Endothelial cell of umbilical vein (primary cell): Measurements from ENCODE around the gene OR56B1. TPM values are rescaled to one million over a fixed set of nuclear protein-coding genes. Genes with fewer than 3 reads are reported as not detected.

Experiments used
- BruUV-seq: library from RNA; stranded (reverse); fragments of 400-500 nt; replicated peaks from 2 replicates; lab custom pipeline; 2021; lab: Mats Ljungman, UMichigan
- CTCF ChIA-PET: fragments of 300-600, 350-600 bp; sonication (Branson Sonifier 250); formaldehyde crosslinking; loops from one replicate; lab custom pipeline; 2021; ENCODE audit warnings: antibody characterized with exemption, inconsistent platforms; lab: Charles Lee
- POLR2A ChIA-PET: fragments of 300-600, 350-600 bp; sonication (Branson Sonifier 250); formaldehyde crosslinking; loops from one replicate; lab custom pipeline; 2021; ENCODE audit warnings: antibody characterized with exemption, inconsistent platforms; lab: Charles Lee
- DNase-seq: peaks from one replicate; pipeline ENCODE4 v3.0.0-alpha.2; 2011; ENCODE audit warnings: low read depth, low spot score
- FAIRE-seq: peaks from 2 replicates; lab custom pipeline; 2011; peaks lifted over from hg19 to GRCh38; lab: Jason Lieb, UNC
- H2AFZ ChIP-seq: 2 replicates; pipeline ENCODE4 v1.6.0; 2012; ENCODE audit warnings: low read depth, low read length, control low read depth, inconsistent platforms
- H3K27ac ChIP-seq: 2 replicates; pipeline ENCODE4 v1.5.1; 2011; ENCODE audit warnings: low read depth, mild to moderate bottlenecking, control low read depth, low read length, moderate library complexity; ENCODE audit not compliant: insufficient read depth
- H3K27me3 ChIP-seq, 2 experiments: 2 replicates each; pipeline versions ENCODE4 v1.6.0 to v1.6.1; 2011; ENCODE audit warnings: low read length in 2 of 2, mixed read lengths in 1 of 2; ENCODE audit not compliant: control insufficient read depth in 2 of 2, insufficient read depth in 2 of 2
- H3K36me3 ChIP-seq, 2 experiments: 2 replicates in 1 of 2; 3 replicates in 1 of 2; pipeline ENCODE4 v1.5.1; 2011; ENCODE audit warnings: low read length in 2 of 2, mild to moderate bottlenecking in 1 of 2, moderate library complexity in 1 of 2; ENCODE audit not compliant: control insufficient read depth in 2 of 2, insufficient read depth in 2 of 2; ENCODE audit errors: extremely low read depth in 1 of 2
- H3K4me1 ChIP-seq: 3 replicates; pipeline ENCODE4 v1.5.1; 2011; ENCODE audit warnings: mild to moderate bottlenecking, low read length; ENCODE audit not compliant: control insufficient read depth, insufficient read depth; ENCODE audit errors: extremely low read depth
- H3K4me2 ChIP-seq: 2 replicates; pipeline ENCODE4 v1.6.1; 2011; ENCODE audit warnings: low read length, control low read depth, mixed read lengths; ENCODE audit not compliant: insufficient read depth
- H3K4me3 ChIP-seq, 3 experiments: fragments of 200-600 bp in 1 of 3; sonication (generic), shearing (Covaris generic) in 1 of 3; replicated peaks in 1 of 3; 2 replicates each; pipeline ENCODE4 v1.5.1; 2011 to 2016; ENCODE audit warnings: control low read depth in 3 of 3, low read length in 3 of 3, mild to moderate bottlenecking in 2 of 3, inconsistent platforms in 1 of 3, low read depth in 1 of 3, moderate library complexity in 1 of 3; ENCODE audit not compliant: insufficient read depth in 1 of 3
- H3K79me2 ChIP-seq: 2 replicates; pipeline ENCODE4 v1.6.0; 2012; ENCODE audit warnings: low read length, inconsistent platforms; ENCODE audit not compliant: control insufficient read depth, insufficient read depth
- H3K9ac ChIP-seq: replicated peaks from 2 replicates; pipeline ENCODE3; 2011; ENCODE audit warnings: low read length, control low read depth; ENCODE audit not compliant: insufficient read depth; ENCODE audit errors: extremely low read depth
- H3K9me1 ChIP-seq: replicated peaks from 3 replicates; pipeline ENCODE4 v1.6.0; 2011; ENCODE audit warnings: mild to moderate bottlenecking, low read length; ENCODE audit not compliant: control insufficient read depth, insufficient read depth; ENCODE audit errors: extremely low read depth
- H3K9me3 ChIP-seq: replicated peaks from 2 replicates; pipeline ENCODE4 v1.5.1; 2012; ENCODE audit warnings: low read length, inconsistent platforms; ENCODE audit not compliant: control insufficient read depth, insufficient read depth
- H4K20me1 ChIP-seq: replicated peaks from 2 replicates; pipeline ENCODE3; 2011; ENCODE audit warnings: mild to moderate bottlenecking, low read length; ENCODE audit not compliant: control insufficient read depth, insufficient read depth; ENCODE audit errors: extremely low read depth
- CTCF ChIP-seq, 2 donors: IDR thresholded peaks; 1 replicate in 1 of 2; 2 replicates in 1 of 2; pipeline ENCODE4 v1.5.1; 2011; ENCODE audit warnings: low read length in 2 of 2, mild to moderate bottlenecking in 2 of 2, moderate library complexity in 2 of 2, control low read depth in 1 of 2, inconsistent platforms in 1 of 2, low read depth in 1 of 2; ENCODE audit not compliant: insufficient read depth in 1 of 2; ENCODE audit errors: extremely low read depth in 1 of 2
- EZH2 ChIP-seq: IDR thresholded peaks from 2 replicates; pipeline ENCODE4 v1.6.1; 2012; ENCODE audit warnings: borderline replicate concordance, low read depth, mild to moderate bottlenecking, moderate library complexity, low read length, inconsistent platforms; ENCODE audit not compliant: severe bottlenecking
- FOS ChIP-seq: IDR thresholded peaks from 2 replicates; pipeline ENCODE4 v1.6.1; 2011; ENCODE audit warnings: mild to moderate bottlenecking, low read length, moderate library complexity, borderline replicate concordance; ENCODE audit not compliant: insufficient read depth
- GATA2 ChIP-seq: IDR thresholded peaks from 2 replicates; pipeline ENCODE4 v1.7.0; 2011; ENCODE audit warnings: low read depth, mild to moderate bottlenecking, moderate library complexity, mixed read lengths, low read length; ENCODE audit not compliant: insufficient read length, insufficient read depth
- JUN ChIP-seq: IDR thresholded peaks from 2 replicates; pipeline ENCODE4 v1.6.1; 2011; ENCODE audit warnings: borderline replicate concordance, low read depth; ENCODE audit not compliant: insufficient read length, insufficient read depth
- MAX ChIP-seq: IDR thresholded peaks from 2 replicates; pipeline ENCODE4 v1.6.1; 2011; ENCODE audit not compliant: insufficient read depth, insufficient read length
- MYC ChIP-seq: IDR thresholded peaks from one replicate; pipeline ENCODE4 v1.6.1; 2011; ENCODE audit warnings: mild to moderate bottlenecking, low read depth, low read length
- POLR2A ChIP-seq: IDR thresholded peaks from 2 replicates; pipeline ENCODE4 v1.6.1; 2012; ENCODE audit warnings: low read depth, mild to moderate bottlenecking, control low read depth, low read length
- POLR2AphosphoS5 ChIP-seq: IDR thresholded peaks from 2 replicates; pipeline ENCODE4 v1.6.1; 2012; ENCODE audit warnings: low read depth, mild to moderate bottlenecking, control low read depth, low read length, moderate library complexity; ENCODE audit not compliant: insufficient read depth
- dilution Hi-C: fragments of 300-500 bp; cut with MboI; formaldehyde crosslinking; loops from one replicate; pipeline ENCODE4 v1.15.0; 2019; ENCODE audit warnings: low sequenced_read_pairs; ENCODE audit not compliant: extremely low pct_ligation_motif_present
- intact Hi-C: fragments of 100-400 bp; cut with micrococcal nuclease; formaldehyde crosslinking; loops from one replicate; pipeline ENCODE4 v1.10.0; 2022
- polyA plus RNA-seq, 4 experiments: library from polyadenylated mRNA; depleted of rRNA in 3 of 4; stranded (reverse) in 3 of 4; unstranded in 1 of 4; fragments of >200 nt; gene quantifications; 2 replicates each; pipeline versions ENCODE4 v1.2.1 to v1.2.3, GENCODE V29; 2011 to 2012; ENCODE audit warnings: missing spikeins in 1 of 4
- total RNA-seq: library from RNA; stranded (reverse); gene quantifications from 2 replicates; pipeline ENCODE4 v1.2.3, GENCODE V29; 2021

OR56B1 gene
- total and polyA plus RNA-seq, 2 donors (not counting 3 experiments of a cell fraction or from before 2014, with no cell fraction given): not detected

GRCh38 chr11:5737670-5738392 lies 1.6 kb downstream of the OR56B1 start:
- peaks cover 0 to 2% of the 10 kb centered on the region in 2 experiments for H3K27me3 ChIP-seq
- H3K9me3 ChIP-seq: no peaks in the 10 kb centered on the region
- ChIA-PET POLR2A (no interaction called here), CTCF (no interaction called here)
- H3K79me2 ChIP-seq: no peaks in the 10 kb centered on the region
- H3K27ac ChIP-seq: no peak overlapping the region
- dilution Hi-C loops (no loop called here), intact Hi-C loops (no loop called here)
- no peak overlapping the region for H3K4me2 ChIP-seq
- TF ChIP-seq POLR2A: no peak
- no peak for TF ChIP-seq EZH2
- TF ChIP-seq FOS: no peak
- TF ChIP-seq CTCF (IDR thresholded peaks at IDR 0.05; ENCODE audit: extremely low read depth in 1 of 2, insufficient read depth in 1 of 2, low read depth in 1 of 2, low read length in 2 of 2): no peak
- no peak for TF ChIP-seq MAX
- no peak for TF ChIP-seq GATA2
- no peak for TF ChIP-seq MYC
- no peak for TF ChIP-seq POLR2AphosphoS5
- no peak for TF ChIP-seq JUN
- no peak overlapping the region for H3K4me3 ChIP-seq
- H4K20me1 ChIP-seq: no peaks in the 10 kb centered on the region
- no TSS peak for BruUV-seq
- no peaks in the 10 kb centered on the region for H3K4me1 ChIP-seq
- no peaks in the 10 kb centered on the region for H3K36me3 ChIP-seq
- H3K9ac ChIP-seq: no peak overlapping the region
- no peak overlapping the region for H2AFZ ChIP-seq
- FAIRE-seq: no peak
- no peak for DNase-seq
- H3K9me1 ChIP-seq: no peaks in the 10 kb centered on the region
